Chondrocyte (in vitro differentiated cells): ENCODE results near the gene ELOVL3. TPM values are rescaled to one million over a fixed set of nuclear protein-coding genes. Genes with fewer than 3 reads are reported as not detected.

ENCODE experiments used
- DNase-seq: peaks from one replicate; pipeline ENCODE4 v3.0.0; 2021; ENCODE audit warnings: mixed read lengths, low spot score
- H3K27ac Mint-ChIP-seq: one replicate; pipeline ENCODE4 v1.8.0; 2021; ENCODE audit warnings: mild to moderate bottlenecking, moderate library complexity, mixed read lengths; ENCODE audit not compliant: unreplicated experiment
- H3K27me3 Mint-ChIP-seq: 2 replicates; pipeline ENCODE4 v1.8.0; 2021; ENCODE audit warnings: low read depth, mixed read lengths
- H3K36me3 Mint-ChIP-seq: 2 replicates; pipeline ENCODE4 v1.8.0; 2021; ENCODE audit warnings: low read depth, mixed read lengths
- H3K4me1 Mint-ChIP-seq: 2 replicates; pipeline ENCODE4 v1.8.0; 2021; ENCODE audit warnings: low read depth, mild to moderate bottlenecking, mixed read lengths
- H3K4me3 Mint-ChIP-seq: one replicate; pipeline ENCODE4 v1.8.0; 2021; ENCODE audit warnings: mild to moderate bottlenecking, moderate library complexity, mixed read lengths; ENCODE audit not compliant: unreplicated experiment
- H3K9me3 Mint-ChIP-seq: 2 replicates; pipeline ENCODE4 v1.8.0; 2021; ENCODE audit warnings: low read depth, mixed read lengths
- CTCF ChIP-seq: fragments of 200-600 bp; sonication (generic); IDR thresholded peaks from 2 replicates; pipeline ENCODE4 v1.5.0; 2021; ENCODE audit warnings: antibody characterized with exemption, mild to moderate bottlenecking, moderate library complexity
- total RNA-seq: library from RNA; stranded (reverse); gene quantifications from 3 replicates; pipeline ENCODE4 v1.2.1, GENCODE V29; 2021

ELOVL3 gene
- total RNA-seq, 1 donor from 2014 or later: not detected

- peak overlapping the region; percentile 80 for H3K4me3 Mint-ChIP-seq
- no peaks in the 10 kb centered on the region for H3K36me3 Mint-ChIP-seq
- no peaks in the 10 kb centered on the region for H3K9me3 Mint-ChIP-seq
- peaks cover 26% of the 10 kb centered on the region for H3K27me3 Mint-ChIP-seq
- H3K4me1 Mint-ChIP-seq: peaks cover 22% of the 10 kb centered on the region
- DNase-seq: no peak
- no peak for TF ChIP-seq CTCF
- H3K27ac Mint-ChIP-seq: no peak overlapping the region
Measured at GRCh38 chr10:102241032-102241443, 14.9 kb downstream of the ELOVL3 start.

- peak; percentile 95 for DNase-seq
- peak; percentile 45 for TF ChIP-seq CTCF
- Mint-ChIP-seq H3K9me3 (no peaks in the 10 kb centered on the region), H3K27me3 (peaks cover 22% of the 10 kb centered on the region), H3K4me3 (peak within 1 kb of the TSS; percentile 80), H3K27ac (peak within 1 kb of the TSS; percentile 85), H3K4me1 (peaks cover 27% of the 10 kb centered on the region), H3K36me3 (no peaks in the 10 kb centered on the region)
Measured at GRCh38 chr10:102241444-102242117, 15.5 kb downstream of the ELOVL3 start, which contains the start of gene PITX3. Gene PITX3 (minus strand): TSS chr10:102241512. CDS start chr10:102232080, 9,432 bp downstream.

GRCh38 chr10:102242118-102242485, 16.0 kb downstream of the ELOVL3 start:
- no peak for TF ChIP-seq CTCF
- H3K4me3 Mint-ChIP-seq: peak overlapping the region; percentile 80
- H3K9me3 Mint-ChIP-seq: no peaks in the 10 kb centered on the region
- no peak for DNase-seq
- peaks cover 17% of the 10 kb centered on the region for H3K27me3 Mint-ChIP-seq
- H3K36me3 Mint-ChIP-seq: no peaks in the 10 kb centered on the region
- peaks cover 32% of the 10 kb centered on the region for H3K4me1 Mint-ChIP-seq
- peak overlapping the region; percentile 85 for H3K27ac Mint-ChIP-seq

- DNase-seq: no peak
- H3K4me3 Mint-ChIP-seq: no peak overlapping the region
- peaks cover 44% of the 10 kb centered on the region for H3K4me1 Mint-ChIP-seq
- no peak overlapping the region for H3K27ac Mint-ChIP-seq
- H3K36me3 Mint-ChIP-seq: no peaks in the 10 kb centered on the region
- no peaks in the 10 kb centered on the region for H3K9me3 Mint-ChIP-seq
- TF ChIP-seq CTCF: no peak
- peaks cover 11% of the 10 kb centered on the region for H3K27me3 Mint-ChIP-seq
Measured at GRCh38 chr10:102243309-102243708, 17.2 kb downstream of the ELOVL3 start.

- Mint-ChIP-seq H3K27ac (peak within 1 kb of the TSS; percentile 98), H3K9me3 (no peaks in the 10 kb centered on the region), H3K27me3 (peaks cover 3% of the 10 kb centered on the region), H3K36me3 (no peaks in the 10 kb centered on the region), H3K4me3 (peak within 1 kb of the TSS; percentile 99), H3K4me1 (peaks cover 52% of the 10 kb centered on the region)
- DNase-seq: no peak
- TF ChIP-seq CTCF: no peak
Measured at GRCh38 chr10:102245082-102245931, 19.2 kb downstream of the ELOVL3 start, which contains the start of gene GBF1. Gene GBF1 (plus strand): TSS chr10:102245532. CDS start chr10:102258939, 13,407 bp downstream.
